GM12873 (cell line): ENCODE results near the gene KRTAP5-10.
"Not testable (repeated sequence)": the region's sequence is repeated elsewhere in the genome, so short reads cannot be mapped to it uniquely, and the experiment has no call there.

Experiments
- TF ChIP-seq, protein P1 (sequence below): IDR thresholded peaks from 2 replicates; pipeline ENCODE4 v1.5.1; 2012; ENCODE audit warnings: low read depth, mild to moderate bottlenecking, moderate library complexity, low read length, control low read depth; ENCODE audit not compliant: insufficient read depth; ENCODE audit errors: missing control alignments

KRTAP5-10 gene, protein sequence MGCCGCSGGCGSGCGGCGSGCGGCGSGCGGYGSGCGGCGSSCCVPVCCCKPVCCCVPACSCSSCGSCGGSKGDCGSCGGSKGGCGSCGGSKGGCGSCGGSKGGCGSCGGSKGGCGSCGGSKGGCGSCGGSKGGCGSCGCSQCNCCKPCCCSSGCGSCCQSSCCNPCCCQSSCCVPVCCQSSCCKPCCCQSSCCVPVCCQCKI

DNA sequence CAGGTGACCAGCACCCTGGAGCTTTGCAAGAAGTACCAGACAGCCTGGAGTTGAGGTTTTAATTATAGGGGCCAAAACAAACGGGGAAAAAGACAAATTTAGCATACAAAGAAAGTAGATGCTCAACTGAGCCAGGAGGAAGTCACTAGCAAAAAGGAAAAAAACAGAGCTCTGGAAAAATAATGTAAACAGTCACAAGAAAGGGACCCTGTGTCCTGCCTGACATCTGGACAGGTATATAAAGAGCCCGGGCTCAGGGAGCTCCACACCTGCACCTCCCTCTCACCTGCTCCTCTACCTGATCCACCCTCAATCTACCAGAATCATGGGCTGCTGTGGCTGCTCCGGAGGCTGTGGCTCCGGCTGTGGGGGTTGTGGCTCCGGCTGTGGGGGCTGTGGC lies at the start of gene KRTAP5-10:
KRTAP5-10 (plus strand) TSS at position 301 of the 400 bp plus-strand sequence; CDS start at position 326, 25 bp downstream.
- TF ChIP-seq, protein P1, sequence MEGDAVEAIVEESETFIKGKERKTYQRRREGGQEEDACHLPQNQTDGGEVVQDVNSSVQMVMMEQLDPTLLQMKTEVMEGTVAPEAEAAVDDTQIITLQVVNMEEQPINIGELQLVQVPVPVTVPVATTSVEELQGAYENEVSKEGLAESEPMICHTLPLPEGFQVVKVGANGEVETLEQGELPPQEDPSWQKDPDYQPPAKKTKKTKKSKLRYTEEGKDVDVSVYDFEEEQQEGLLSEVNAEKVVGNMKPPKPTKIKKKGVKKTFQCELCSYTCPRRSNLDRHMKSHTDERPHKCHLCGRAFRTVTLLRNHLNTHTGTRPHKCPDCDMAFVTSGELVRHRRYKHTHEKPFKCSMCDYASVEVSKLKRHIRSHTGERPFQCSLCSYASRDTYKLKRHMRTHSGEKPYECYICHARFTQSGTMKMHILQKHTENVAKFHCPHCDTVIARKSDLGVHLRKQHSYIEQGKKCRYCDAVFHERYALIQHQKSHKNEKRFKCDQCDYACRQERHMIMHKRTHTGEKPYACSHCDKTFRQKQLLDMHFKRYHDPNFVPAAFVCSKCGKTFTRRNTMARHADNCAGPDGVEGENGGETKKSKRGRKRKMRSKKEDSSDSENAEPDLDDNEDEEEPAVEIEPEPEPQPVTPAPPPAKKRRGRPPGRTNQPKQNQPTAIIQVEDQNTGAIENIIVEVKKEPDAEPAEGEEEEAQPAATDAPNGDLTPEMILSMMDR, result no peak

DNA sequence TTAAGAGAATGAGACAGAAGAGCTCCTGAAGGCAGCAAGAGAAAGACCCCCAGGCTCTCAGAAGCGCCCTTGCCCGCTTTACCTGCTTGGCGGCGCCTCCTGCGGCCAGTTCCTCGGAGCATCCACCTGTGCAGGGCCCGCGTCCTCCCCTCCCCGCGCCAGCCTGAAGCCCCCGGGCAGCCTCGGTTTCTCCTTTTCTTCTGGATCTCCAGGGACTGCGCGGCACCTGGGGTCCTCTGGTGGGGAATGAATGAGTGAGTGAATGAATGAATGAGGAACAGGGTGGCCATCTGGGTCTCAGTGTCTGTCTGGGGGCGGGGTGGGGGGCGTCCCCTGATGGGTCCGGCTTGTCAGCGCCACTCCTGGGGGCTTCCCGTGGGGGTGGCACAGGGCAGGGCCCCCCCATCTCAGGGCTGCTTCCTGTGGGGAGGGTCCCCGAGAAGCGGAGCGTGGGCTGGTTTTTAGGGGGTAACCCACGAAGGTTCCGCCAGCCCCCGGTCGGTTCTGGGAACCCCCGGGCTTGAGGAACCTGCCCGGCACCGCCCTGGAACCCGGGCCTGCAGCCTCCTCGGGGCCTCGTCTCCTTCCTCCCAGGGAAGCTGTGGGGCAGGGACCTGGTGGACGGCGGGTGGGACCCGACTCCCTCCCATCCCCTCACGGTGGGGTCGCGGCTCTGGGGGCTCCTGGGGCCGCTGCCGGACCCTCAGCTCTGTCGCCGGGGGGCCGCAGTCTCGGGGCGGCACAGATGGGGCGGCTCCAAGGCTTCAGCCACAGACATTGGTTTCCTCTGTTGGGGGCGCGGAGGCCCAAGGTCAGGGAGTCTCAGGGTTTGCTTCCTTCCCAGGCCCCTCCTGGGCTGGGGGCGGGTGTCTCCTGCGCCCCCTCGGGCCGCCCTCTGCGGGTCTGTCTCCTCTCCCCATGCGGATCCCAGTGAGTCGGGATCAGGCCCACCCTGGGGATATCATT lies 46.6 kb upstream of the KRTAP5-10 start:
- TF ChIP-seq, protein P1, result no peak

DNA sequence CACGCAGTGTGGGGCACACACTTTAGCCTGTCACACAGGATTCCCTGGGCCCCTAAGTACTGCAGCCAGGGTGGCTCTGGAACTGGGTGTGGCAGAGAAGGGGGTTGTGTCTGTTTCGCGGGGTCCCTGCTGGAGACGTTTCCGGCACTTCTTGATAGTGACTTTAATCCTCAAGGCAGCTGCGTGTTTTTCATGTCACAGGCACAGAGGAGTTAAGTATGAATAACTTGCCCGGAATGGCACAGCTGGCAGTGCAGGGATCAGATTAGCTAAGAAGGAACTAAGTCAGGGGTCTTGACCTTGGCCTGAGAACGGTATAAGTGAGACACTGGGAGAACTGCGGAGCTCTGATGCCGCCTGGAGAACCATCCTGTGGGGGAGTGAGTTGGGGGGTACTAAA lies 45.8 kb upstream of the KRTAP5-10 start:
- TF ChIP-seq, protein P1, result no peak

DNA sequence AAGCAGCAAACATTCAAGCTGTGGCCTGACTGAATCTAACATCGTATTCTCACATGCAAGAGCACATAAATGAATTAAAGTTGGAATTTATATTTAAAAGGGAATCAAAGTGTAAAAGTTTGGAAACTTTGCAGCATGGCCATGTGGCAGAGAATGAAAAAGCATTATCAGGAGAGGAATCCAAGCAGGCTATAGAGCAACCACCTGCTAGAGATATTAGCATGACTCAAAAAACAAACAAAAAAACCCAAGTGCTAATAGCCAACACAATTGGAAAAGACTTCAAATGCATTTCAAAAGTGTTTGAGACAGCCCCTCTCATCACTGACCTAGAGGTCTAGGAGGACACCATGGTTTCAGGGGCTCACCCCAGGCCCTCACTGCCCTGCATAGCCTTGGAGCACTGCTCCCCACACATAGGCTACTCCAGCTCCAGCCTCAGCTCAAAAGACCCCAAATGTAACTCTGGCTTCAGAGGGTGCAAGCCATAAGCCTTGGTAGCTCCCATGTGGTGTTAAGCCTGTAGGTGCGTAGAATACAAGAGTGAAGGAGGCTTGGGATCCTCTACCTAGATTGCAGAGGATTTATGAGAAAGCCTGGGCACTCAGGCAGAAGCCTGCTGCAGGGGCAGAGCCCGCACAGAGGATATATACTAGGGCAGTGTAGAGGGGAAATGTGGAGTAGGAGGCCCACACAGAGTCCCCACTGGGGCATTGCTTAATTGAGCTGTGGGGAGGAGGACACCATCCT lies 40.0 kb upstream of the KRTAP5-10 start:
- TF ChIP-seq, protein P1, result no peak

DNA sequence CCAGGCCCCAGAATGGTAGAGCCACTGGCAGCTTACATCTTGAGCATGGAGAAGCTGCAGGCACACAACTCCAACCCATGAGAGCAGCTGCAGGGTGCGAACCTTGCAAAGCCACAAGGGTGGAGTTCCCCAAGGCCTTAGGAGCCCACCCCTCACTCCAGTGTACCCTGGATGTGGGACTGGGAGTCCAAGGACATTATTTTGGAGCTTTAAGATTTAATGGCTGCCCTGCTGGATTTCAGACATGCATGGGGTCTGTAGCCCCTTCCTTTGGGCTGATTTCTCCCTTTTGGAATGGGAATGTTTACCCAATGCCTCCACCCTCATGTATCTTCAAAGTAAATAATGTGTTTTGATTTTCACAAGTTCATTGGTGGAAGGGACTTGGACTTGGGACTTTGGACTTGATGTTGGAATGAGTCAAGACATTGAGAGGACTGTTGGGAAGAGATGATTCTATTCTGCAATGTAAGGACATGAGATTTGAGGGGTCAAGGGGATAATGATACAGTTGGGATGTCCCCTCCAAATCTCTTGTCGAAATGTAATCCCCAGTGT lies 39.3 kb upstream of the KRTAP5-10 start:
- TF ChIP-seq, protein P1, result no peak

DNA sequence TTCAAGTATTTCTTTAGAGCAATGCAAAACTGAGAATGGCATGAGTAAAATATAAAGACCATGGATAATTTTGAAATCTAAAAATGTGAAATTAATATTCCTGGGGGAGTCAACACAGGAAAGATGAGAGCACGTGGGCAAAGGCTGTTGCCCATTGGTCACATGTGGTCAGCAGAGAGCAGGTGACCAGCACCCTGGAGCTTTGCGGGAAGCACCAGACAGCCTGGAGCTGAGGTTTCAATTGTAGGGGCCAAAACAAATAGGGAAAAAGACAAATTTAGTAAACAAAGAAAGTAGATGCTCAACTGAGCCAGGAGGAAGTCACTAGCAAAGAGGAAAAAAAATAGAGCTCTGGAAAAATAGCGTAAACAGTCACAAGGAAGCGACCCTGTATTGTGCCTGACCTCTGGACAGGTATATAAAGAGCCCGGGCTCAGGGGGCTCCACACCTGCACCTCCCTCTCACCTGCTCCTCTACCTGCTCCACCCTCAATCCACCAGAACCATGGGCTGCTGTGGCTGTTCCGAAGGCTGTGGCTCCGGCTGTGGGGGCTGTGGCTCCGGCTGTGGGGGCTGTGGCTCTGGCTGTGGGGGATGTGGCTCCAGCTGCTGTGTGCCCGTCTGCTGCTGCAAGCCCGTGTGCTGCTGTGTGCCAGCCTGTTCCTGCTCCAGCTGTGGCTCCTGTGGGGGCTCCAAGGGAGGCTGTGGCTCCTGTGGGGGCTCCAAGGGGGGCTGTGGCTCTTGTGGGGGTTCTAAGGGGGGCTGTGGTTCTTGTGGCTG lies 38.4 kb upstream of the KRTAP5-10 start, which contains the start of gene KRTAP5-7:
KRTAP5-7 (plus strand) TSS at position 472 of the 780 bp plus-strand sequence; CDS start at position 506, 34 bp downstream.
- TF ChIP-seq, protein P1, result not testable (repeated sequence)
